ENCODE measurements around the gene MOGAT2. TPM values are rescaled to one million over a fixed set of nuclear protein-coding genes. Genes with fewer than 3 reads are reported as not detected.
A peak's percentile ranks its signal among the peaks of the same experiment; 100 is the strongest.

The MOGAT2 gene
- total RNA-seq, 4 donors from 2014 or later: 3.5 to 12.4 (median 4.9) TPM

GRCh38 chr11:75725547-75726320, 8.1 kb downstream of the MOGAT2 start:
- WGBS: 96% methylated on average over 8 of the region's 13 CpGs
- H3K27me3 ChIP-seq: no peaks in the 10 kb centered on the region
- H3K9me3 ChIP-seq: no peaks in the 10 kb centered on the region
- H3K4me3 ChIP-seq: no peak overlapping the region
- TF ChIP-seq EP300 (IDR thresholded peaks at IDR 0.05) (no peak), POLR2A (IDR thresholded peaks at IDR 0.05) (no peak), CTCF (IDR thresholded peaks at IDR 0.05) (no peak)
- H3K4me1 ChIP-seq: no peaks in the 10 kb centered on the region
- DNase-seq (ENCODE audit: low spot score in 2 of 2): no peak
- no peaks in the 10 kb centered on the region for H3K36me3 ChIP-seq
- H3K27ac ChIP-seq: no peak overlapping the region

GRCh38 chr11:75728992-75729391, 11.4 kb downstream of the MOGAT2 start:
- no peak for DNase-seq (ENCODE audit: low spot score in 2 of 2)
- H3K27ac ChIP-seq: no peak overlapping the region
- H3K4me1 ChIP-seq: no peaks in the 10 kb centered on the region
- H3K4me3 ChIP-seq: no peak overlapping the region
- WGBS: 67% methylated on average over 2 of the region's 2 CpGs
- TF ChIP-seq EP300 (IDR thresholded peaks at IDR 0.05) (no peak), POLR2AphosphoS5 (IDR thresholded peaks at IDR 0.05) (no peak), POLR2A (IDR thresholded peaks at IDR 0.05) (no peak), CTCF (IDR thresholded peaks at IDR 0.05) (no peak)
- H3K36me3 ChIP-seq: no peaks in the 10 kb centered on the region
- H3K9me3 ChIP-seq: no peaks in the 10 kb centered on the region
- no peaks in the 10 kb centered on the region for H3K27me3 ChIP-seq

- H3K36me3 ChIP-seq: no peaks in the 10 kb centered on the region
- no peak overlapping the region for H3K4me3 ChIP-seq
- no peak for TF ChIP-seq POLR2A (IDR thresholded peaks at IDR 0.05)
- TF ChIP-seq POLR2AphosphoS5 (IDR thresholded peaks at IDR 0.05): no peak
- no peak for TF ChIP-seq EP300 (IDR thresholded peaks at IDR 0.05)
- H3K4me1 ChIP-seq: no peaks in the 10 kb centered on the region
- H3K9me3 ChIP-seq: no peaks in the 10 kb centered on the region
- H3K27me3 ChIP-seq: no peaks in the 10 kb centered on the region
- WGBS: 98% methylated on average over 5 of the region's 5 CpGs
- H3K27ac ChIP-seq: no peak overlapping the region
- DNase-seq (ENCODE audit: low spot score in 2 of 2): no peak
Measured at GRCh38 chr11:75731095-75731494, 13.5 kb downstream of the MOGAT2 start.

- no peaks in the 10 kb centered on the region for H3K9me3 ChIP-seq
- H3K4me3 ChIP-seq: no peak overlapping the region
- 87% methylated on average over 8 of the region's 8 CpGs for WGBS
- peak in 1 of 2 donors; percentile 38 for DNase-seq (ENCODE audit: low spot score in 2 of 2)
- no peaks in the 10 kb centered on the region for H3K4me1 ChIP-seq
- H3K27ac ChIP-seq: no peak overlapping the region
- TF ChIP-seq CTCF (IDR thresholded peaks at IDR 0.05) (no peak), POLR2AphosphoS5 (IDR thresholded peaks at IDR 0.05) (no peak), POLR2A (IDR thresholded peaks at IDR 0.05) (no peak), EP300 (IDR thresholded peaks at IDR 0.05) (no peak)
- peaks cover 4% of the 10 kb centered on the region for H3K27me3 ChIP-seq
- H3K36me3 ChIP-seq: no peaks in the 10 kb centered on the region
Measured at GRCh38 chr11:75733071-75733430, 15.4 kb downstream of the MOGAT2 start.

GRCh38 chr11:75733431-75734107, 15.9 kb downstream of the MOGAT2 start:
- Histone ChIP-seq H3K36me3 (no peaks in the 10 kb centered on the region), H3K27ac (no peak overlapping the region), H3K9me3 (no peaks in the 10 kb centered on the region), H3K4me1 (no peaks in the 10 kb centered on the region), H3K4me3 (no peak overlapping the region), H3K27me3 (peaks cover 4% of the 10 kb centered on the region)
- TF ChIP-seq POLR2AphosphoS5 (IDR thresholded peaks at IDR 0.05) (no peak), EP300 (IDR thresholded peaks at IDR 0.05) (no peak), CTCF (IDR thresholded peaks at IDR 0.05) (no peak), POLR2A (IDR thresholded peaks at IDR 0.05) (no peak)
- peak in 1 of 2 donors; percentile 70 for DNase-seq (ENCODE audit: low spot score in 2 of 2)
- WGBS: 76% methylated on average over 4 of the region's 5 CpGs

Data from suprapubic skin (tissue), 4 donors.